Retina (tissue), 1 donor: ENCODE measurements around the gene MAP2K6.

ENCODE experiments used
- DNase-seq: peaks from one replicate; pipeline ENCODE4 v3.0.0-alpha.2; 2016

The MAP2K6 gene

GRCh38 chr17:69427486-69428197 is 13.1 kb downstream of the MAP2K6 start:
- DNase-seq, result no peak

- no peak for DNase-seq
Observed at GRCh38 chr17:69428252-69428980, 13.9 kb downstream of the MAP2K6 start.

- DNase-seq, result no peak
Observed at GRCh38 chr17:69430488-69430887, 16.0 kb downstream of the MAP2K6 start.

GRCh38 chr17:69431835-69432234 is 17.3 kb downstream of the MAP2K6 start:
- DNase-seq, result no peak

- DNase-seq, result no peak
Observed at GRCh38 chr17:69433093-69433492, 18.6 kb downstream of the MAP2K6 start.

- no peak for DNase-seq
Observed at GRCh38 chr17:69434164-69434579, 19.7 kb downstream of the MAP2K6 start.

- DNase-seq, result no peak
Observed at GRCh38 chr17:69435971-69436696, 21.6 kb downstream of the MAP2K6 start.

- no peak for DNase-seq
Observed at GRCh38 chr17:69437475-69437874, 23.0 kb downstream of the MAP2K6 start.

- DNase-seq, result no peak
Observed at GRCh38 chr17:69438776-69439175, 24.3 kb downstream of the MAP2K6 start.

GRCh38 chr17:69441179-69441578 is 26.7 kb downstream of the MAP2K6 start:
- DNase-seq, result no peak

GRCh38 chr17:69443138-69443537 is 28.6 kb downstream of the MAP2K6 start:
- DNase-seq, result no peak

- no peak for DNase-seq
Observed at GRCh38 chr17:69444023-69444422, 29.5 kb downstream of the MAP2K6 start.

GRCh38 chr17:69445132-69445531 is 30.6 kb downstream of the MAP2K6 start:
- no peak for DNase-seq

GRCh38 chr17:69447726-69448125 is 33.2 kb downstream of the MAP2K6 start:
- DNase-seq, result no peak

GRCh38 chr17:69448431-69449102 is 34.1 kb downstream of the MAP2K6 start:
- peak; percentile 47 for DNase-seq

GRCh38 chr17:69450131-69450530 is 35.6 kb downstream of the MAP2K6 start:
- DNase-seq, result no peak

GRCh38 chr17:69450918-69451317 is 36.4 kb downstream of the MAP2K6 start:
- DNase-seq, result no peak

GRCh38 chr17:69451416-69452394 is 37.2 kb downstream of the MAP2K6 start:
- no peak for DNase-seq

- DNase-seq, result no peak
Observed at GRCh38 chr17:69452664-69453260, 38.3 kb downstream of the MAP2K6 start.

GRCh38 chr17:69454051-69454450 is 39.6 kb downstream of the MAP2K6 start:
- DNase-seq, result no peak

- no peak for DNase-seq
Observed at GRCh38 chr17:69455040-69455439, 40.5 kb downstream of the MAP2K6 start.

GRCh38 chr17:69457603-69458002 is 43.1 kb downstream of the MAP2K6 start:
- no peak for DNase-seq
